Keratinocyte (primary cell): ENCODE results near the gene MNX1. TPM values are rescaled to one million over a fixed set of nuclear protein-coding genes. Genes with fewer than 3 reads are reported as not detected.

Source experiments
- DNase-seq: peaks from one replicate; pipeline ENCODE4 v3.0.0-alpha.2; 2011; ENCODE audit warnings: low read depth, missing footprints, low spot score
- FAIRE-seq: peaks from 2 replicates; lab custom pipeline; 2011; peaks lifted over from hg19 to GRCh38; lab: Jason Lieb, UNC
- H2AFZ ChIP-seq: 2 replicates; pipeline ENCODE4 v1.6.0; 2012; ENCODE audit warnings: low read length, control low read depth, inconsistent platforms; ENCODE audit not compliant: control insufficient read depth
- H3K27ac ChIP-seq: 2 replicates; pipeline ENCODE4 v1.5.1; 2011; ENCODE audit warnings: low read length; ENCODE audit not compliant: control insufficient read depth, insufficient read depth
- H3K27me3 ChIP-seq: 3 replicates; pipeline ENCODE4 v1.6.0; 2011; ENCODE audit warnings: low read length; ENCODE audit not compliant: control insufficient read depth, insufficient read depth; ENCODE audit errors: extremely low read depth
- H3K36me3 ChIP-seq, 2 experiments: 2 replicates in 1 of 2; 3 replicates in 1 of 2; pipeline ENCODE4 v1.5.1; 2011; ENCODE audit warnings: low read length in 2 of 2, mild to moderate bottlenecking in 1 of 2; ENCODE audit not compliant: control insufficient read depth in 2 of 2, insufficient read depth in 2 of 2; ENCODE audit errors: extremely low read depth in 1 of 2
- H3K4me1 ChIP-seq: 3 replicates; pipeline ENCODE4 v1.5.1; 2011; ENCODE audit warnings: low read length; ENCODE audit not compliant: control insufficient read depth, insufficient read depth; ENCODE audit errors: extremely low read depth
- H3K4me2 ChIP-seq: 3 replicates; pipeline ENCODE4 v1.6.0; 2011; ENCODE audit warnings: low read depth, low read length; ENCODE audit not compliant: control insufficient read depth, insufficient read depth; ENCODE audit errors: extremely low read depth
- H3K4me3 ChIP-seq, 3 experiments: fragments of 200-600 bp in 1 of 3; sonication (generic) in 1 of 3; 2 replicates in 2 of 3; 3 replicates in 1 of 3; pipeline ENCODE4 v1.5.1; 2011 to 2016; ENCODE audit warnings: low read length in 3 of 3, mild to moderate bottlenecking in 3 of 3, control low read depth in 2 of 3, inconsistent platforms in 1 of 3, low read depth in 1 of 3, mixed read lengths in 1 of 3, mixed run types in 1 of 3, moderate library complexity in 1 of 3; ENCODE audit not compliant: control insufficient read depth in 2 of 3, insufficient read depth in 2 of 3; ENCODE audit errors: extremely low read depth in 1 of 3
- H3K79me2 ChIP-seq: 2 replicates; pipeline ENCODE4 v1.6.0; 2012; ENCODE audit warnings: low read length; ENCODE audit not compliant: control insufficient read depth, insufficient read depth
- H3K9ac ChIP-seq: 3 replicates; pipeline ENCODE4 v1.6.0; 2011; ENCODE audit warnings: low read length; ENCODE audit not compliant: control insufficient read depth, insufficient read depth; ENCODE audit errors: extremely low read depth
- H3K9me1 ChIP-seq: 3 replicates; pipeline ENCODE4 v1.6.0; 2011; ENCODE audit warnings: low read length; ENCODE audit not compliant: control insufficient read depth, insufficient read depth; ENCODE audit errors: extremely low read depth
- H3K9me3 ChIP-seq: 2 replicates; pipeline ENCODE4 v1.5.1; 2012; ENCODE audit warnings: low read depth, low read length; ENCODE audit not compliant: control insufficient read depth
- H4K20me1 ChIP-seq: 3 replicates; pipeline ENCODE4 v1.6.0; 2011; ENCODE audit warnings: low read length; ENCODE audit not compliant: control insufficient read depth, insufficient read depth; ENCODE audit errors: extremely low read depth
- EZH2 ChIP-seq: IDR thresholded peaks from one replicate; pipeline ENCODE4 v1.6.1; 2012; ENCODE audit warnings: inconsistent platforms, mild to moderate bottlenecking, low read length, moderate library complexity
- dilution Hi-C: fragments of 300-500 bp; cut with MboI; formaldehyde crosslinking; loops from one replicate; pipeline ENCODE4 v1.7.0; 2020; ENCODE audit warnings: low sequenced_read_pairs; ENCODE audit not compliant: extremely low pct_ligation_motif_present
- polyA plus RNA-seq, 5 experiments: library from polyadenylated mRNA; depleted of rRNA in 3 of 5; stranded (reverse) in 3 of 5; stranded (forward) in 1 of 5; unstranded in 1 of 5; fragments of >200 nt; gene quantifications; 1 replicate in 1 of 5; 2 replicates in 3 of 5; 3 replicates in 1 of 5; pipeline versions ENCODE4 v1.2.1 to v1.2.3, GENCODE V29; 2011 to 2012; ENCODE audit warnings: missing spikeins in 2 of 5, low read depth in 1 of 5, low replicate concordance in 1 of 5
- TF ChIP-seq, protein P1 (sequence below), 3 experiments: IDR thresholded peaks in 1 of 3; conservative IDR thresholded peaks in 1 of 3; optimal IDR thresholded peaks in 1 of 3; 2 replicates in 2 of 3; 3 replicates in 1 of 3; pipeline versions ENCODE3 to v1.5.1; 2011; ENCODE audit warnings: low read length in 3 of 3, mild to moderate bottlenecking in 3 of 3, moderate library complexity in 2 of 3, control low read depth in 1 of 3, inconsistent platforms in 1 of 3; ENCODE audit not compliant: insufficient read depth in 2 of 3; ENCODE audit errors: extremely low read depth in 1 of 3

The MNX1 gene
- polyA plus RNA-seq, 1 donor (not counting 4 experiments of a cell fraction or from before 2014, with no cell fraction given): not detected

- Histone ChIP-seq H3K4me1 (peaks cover 28% of the 10 kb centered on the region), H3K4me2 (no peak overlapping the region), H3K79me2 (no peaks in the 10 kb centered on the region), H3K4me3 (no peak overlapping the region), H3K9me3 (no peaks in the 10 kb centered on the region), H3K27me3 (no peaks in the 10 kb centered on the region), H3K9ac (no peak overlapping the region), H4K20me1 (no peaks in the 10 kb centered on the region), H2AFZ (peak overlapping the region; percentile 48), H3K36me3 (no peaks in the 10 kb centered on the region), H3K9me1 (no peaks in the 10 kb centered on the region), H3K27ac (no peak overlapping the region)
- DNase-seq: peak; percentile 9
- dilution Hi-C loops: no loop called here
- no peak for TF ChIP-seq EZH2
- TF ChIP-seq, protein P1, sequence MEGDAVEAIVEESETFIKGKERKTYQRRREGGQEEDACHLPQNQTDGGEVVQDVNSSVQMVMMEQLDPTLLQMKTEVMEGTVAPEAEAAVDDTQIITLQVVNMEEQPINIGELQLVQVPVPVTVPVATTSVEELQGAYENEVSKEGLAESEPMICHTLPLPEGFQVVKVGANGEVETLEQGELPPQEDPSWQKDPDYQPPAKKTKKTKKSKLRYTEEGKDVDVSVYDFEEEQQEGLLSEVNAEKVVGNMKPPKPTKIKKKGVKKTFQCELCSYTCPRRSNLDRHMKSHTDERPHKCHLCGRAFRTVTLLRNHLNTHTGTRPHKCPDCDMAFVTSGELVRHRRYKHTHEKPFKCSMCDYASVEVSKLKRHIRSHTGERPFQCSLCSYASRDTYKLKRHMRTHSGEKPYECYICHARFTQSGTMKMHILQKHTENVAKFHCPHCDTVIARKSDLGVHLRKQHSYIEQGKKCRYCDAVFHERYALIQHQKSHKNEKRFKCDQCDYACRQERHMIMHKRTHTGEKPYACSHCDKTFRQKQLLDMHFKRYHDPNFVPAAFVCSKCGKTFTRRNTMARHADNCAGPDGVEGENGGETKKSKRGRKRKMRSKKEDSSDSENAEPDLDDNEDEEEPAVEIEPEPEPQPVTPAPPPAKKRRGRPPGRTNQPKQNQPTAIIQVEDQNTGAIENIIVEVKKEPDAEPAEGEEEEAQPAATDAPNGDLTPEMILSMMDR (optimal IDR thresholded peaks at IDR 0.05 in 1 of 3, IDR thresholded peaks at IDR 0.05 in 1 of 3, conservative IDR thresholded peaks at IDR 0.05 in 1 of 3; ENCODE audit: extremely low read depth in 1 of 3, insufficient read depth in 2 of 3, low read length in 3 of 3): no peak
- no peak for FAIRE-seq
Observed at GRCh38 chr7:157044943-157045660, 34.6 kb upstream of the MNX1 start.

- Histone ChIP-seq H4K20me1 (no peaks in the 10 kb centered on the region), H3K4me2 (no peak overlapping the region), H3K9me1 (no peaks in the 10 kb centered on the region), H3K79me2 (no peaks in the 10 kb centered on the region), H3K9me3 (no peaks in the 10 kb centered on the region), H3K4me1 (peaks cover 28% of the 10 kb centered on the region), H3K9ac (no peak overlapping the region), H3K4me3 (no peak overlapping the region), H3K36me3 (no peaks in the 10 kb centered on the region), H3K27ac (no peak overlapping the region), H3K27me3 (no peaks in the 10 kb centered on the region), H2AFZ (no peak overlapping the region)
- dilution Hi-C loops: no loop called here
- TF ChIP-seq, protein P1 (optimal IDR thresholded peaks at IDR 0.05 in 1 of 3, IDR thresholded peaks at IDR 0.05 in 1 of 3, conservative IDR thresholded peaks at IDR 0.05 in 1 of 3; ENCODE audit: extremely low read depth in 1 of 3, insufficient read depth in 2 of 3, low read length in 3 of 3): no peak
- DNase-seq (no peak), FAIRE-seq (no peak)
Observed at GRCh38 chr7:157044147-157044687, 33.8 kb upstream of the MNX1 start.
